Testis (tissue), 3 donors: ENCODE measurements around the gene BET1. TPM values are rescaled to one million over a fixed set of nuclear protein-coding genes. Genes with fewer than 3 reads are reported as not detected.

ENCODE experiments used
- DNase-seq: peaks from one replicate; pipeline ENCODE4 v3.0.0-alpha.2; 2019
- H3K27ac ChIP-seq, 2 donors: fragments of 200-600 bp; sonication (generic); one replicate each; pipeline ENCODE4 v1.5.1; 2019
- H3K27me3 ChIP-seq: fragments of 200-600 bp; sonication (generic); one replicate; pipeline ENCODE4 v1.5.1; 2019
- H3K36me3 ChIP-seq: fragments of 200-600 bp; sonication (generic); one replicate; pipeline ENCODE4 v1.5.1; 2017; ENCODE audit warnings: low read depth; ENCODE audit errors: missing control alignments
- H3K4me1 ChIP-seq: fragments of 200-600 bp; sonication (generic); one replicate; pipeline ENCODE4 v1.5.1; 2019
- H3K4me3 ChIP-seq, 2 donors: fragments of 200-600 bp; sonication (generic); one replicate each; pipeline ENCODE4 v1.5.1; 2017 to 2019
- H3K9me3 ChIP-seq: fragments of 200-600 bp; sonication (generic); one replicate; pipeline ENCODE4 v1.5.1; 2017
- POLR2A ChIP-seq: fragments of 450-650 bp; IDR thresholded peaks from one replicate; pipeline ENCODE4 v1.6.1; 2017; ENCODE audit warnings: antibody characterized with exemption, mild to moderate bottlenecking, moderate library complexity
- WGBS, 2 donors: methylation state at CpG; one replicate each; pipeline ENCODE4 v1.1.5; 2018; 5-methylcytosine and 5-hydroxymethylcytosine counted together
- intact Hi-C: fragments of 100-400 bp; cut with DNase I; formaldehyde crosslinking; loops from one replicate; pipeline ENCODE4 v1.15.1; 2023; ENCODE audit warnings: low total_unique reads
- polyA plus RNA-seq: library from polyadenylated mRNA; stranded (reverse); fragments of 350-450 nt; fragmentation: Illumina TruSeq; extraction: RNeasy Lipid Tissue Mini Kit (QIAGEN cat#74804); gene quantifications from one replicate; pipeline ENCODE4 v1.2.3, GENCODE V29; 2014; ENCODE audit warnings: low read depth, low replicate concordance; ENCODE audit not compliant: insufficient read depth
- total RNA-seq, 2 donors: library from RNA; depleted of rRNA; stranded (reverse); fragments of >200 nt; gene quantifications; one replicate each; pipeline ENCODE4 v1.2.3, GENCODE V29; 2016
- TF ChIP-seq, protein P1 (sequence below), 3 experiments: fragments of 450-650 bp in 2 of 3; fragments of 200-600 bp in 1 of 3; sonication (generic) in 1 of 3; IDR thresholded peaks; one replicate each; pipeline ENCODE4 v1.5.1; 2016 to 2019; ENCODE audit warnings: antibody characterized with exemption in 3 of 3, mild to moderate bottlenecking in 2 of 3, moderate library complexity in 1 of 3

BET1 gene
- total and polyA plus RNA-seq, 3 donors from 2014 or later = 19.4 to 28.3 (median 23.6) TPM

DNA sequence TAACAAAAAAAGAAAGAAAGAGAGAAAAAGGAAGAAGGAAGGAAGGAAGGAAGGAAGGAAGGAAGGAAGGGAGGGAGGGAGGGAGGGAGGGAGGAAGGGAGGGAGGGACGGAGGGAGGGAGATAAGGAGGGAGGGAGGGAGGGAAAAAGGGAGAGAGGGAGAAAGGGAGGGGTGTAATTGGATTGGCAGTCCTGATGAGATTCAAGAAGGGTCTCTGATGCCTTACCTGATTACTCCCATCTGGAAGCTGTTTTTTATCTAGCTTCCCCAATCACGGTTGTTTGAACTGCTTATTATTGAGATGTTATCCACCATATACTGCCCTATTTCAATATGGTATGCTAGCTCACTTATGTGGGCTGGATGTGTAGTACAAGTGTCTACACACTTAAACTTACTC is 55.3 kb downstream of the BET1 start:
- H3K9me3 ChIP-seq = no peaks in the 10 kb centered on the region
- H3K4me3 ChIP-seq = no peak overlapping the region
- TF ChIP-seq, protein P1, sequence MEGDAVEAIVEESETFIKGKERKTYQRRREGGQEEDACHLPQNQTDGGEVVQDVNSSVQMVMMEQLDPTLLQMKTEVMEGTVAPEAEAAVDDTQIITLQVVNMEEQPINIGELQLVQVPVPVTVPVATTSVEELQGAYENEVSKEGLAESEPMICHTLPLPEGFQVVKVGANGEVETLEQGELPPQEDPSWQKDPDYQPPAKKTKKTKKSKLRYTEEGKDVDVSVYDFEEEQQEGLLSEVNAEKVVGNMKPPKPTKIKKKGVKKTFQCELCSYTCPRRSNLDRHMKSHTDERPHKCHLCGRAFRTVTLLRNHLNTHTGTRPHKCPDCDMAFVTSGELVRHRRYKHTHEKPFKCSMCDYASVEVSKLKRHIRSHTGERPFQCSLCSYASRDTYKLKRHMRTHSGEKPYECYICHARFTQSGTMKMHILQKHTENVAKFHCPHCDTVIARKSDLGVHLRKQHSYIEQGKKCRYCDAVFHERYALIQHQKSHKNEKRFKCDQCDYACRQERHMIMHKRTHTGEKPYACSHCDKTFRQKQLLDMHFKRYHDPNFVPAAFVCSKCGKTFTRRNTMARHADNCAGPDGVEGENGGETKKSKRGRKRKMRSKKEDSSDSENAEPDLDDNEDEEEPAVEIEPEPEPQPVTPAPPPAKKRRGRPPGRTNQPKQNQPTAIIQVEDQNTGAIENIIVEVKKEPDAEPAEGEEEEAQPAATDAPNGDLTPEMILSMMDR (IDR thresholded peaks at IDR 0.05) = no peak
- TF ChIP-seq POLR2A = no peak
- H3K4me1 ChIP-seq = no peaks in the 10 kb centered on the region
- no peaks in the 10 kb centered on the region for H3K36me3 ChIP-seq
- 61 to 78% methylated on average over 2 of the region's 2 CpGs for WGBS, 2 donors
- H3K27me3 ChIP-seq = no peaks in the 10 kb centered on the region
- DNase-seq = no peak
- H3K27ac ChIP-seq = no peak overlapping the region
- intact Hi-C loops = no loop called here

DNA sequence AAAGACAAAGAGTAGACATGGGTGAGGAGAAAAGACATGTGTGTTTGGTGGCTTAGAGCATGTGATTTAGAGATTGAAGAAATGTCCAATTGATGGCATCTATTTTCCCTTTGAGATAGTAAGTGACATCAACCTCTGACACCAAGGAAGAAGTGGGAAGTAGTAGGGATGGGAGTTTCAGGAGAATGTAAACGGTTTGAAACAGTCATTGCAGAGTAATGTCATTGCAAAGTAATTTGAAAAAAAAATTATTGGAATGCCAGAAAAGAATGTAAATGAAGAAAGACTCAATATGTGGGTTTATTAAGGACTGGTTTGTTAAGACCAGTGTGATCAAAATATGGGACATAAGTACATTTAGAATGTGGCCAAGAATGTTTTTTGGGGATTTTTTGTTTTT is 56.0 kb downstream of the BET1 start:
- intact Hi-C loops = no loop called here
- H3K36me3 ChIP-seq = no peaks in the 10 kb centered on the region
- TF ChIP-seq, protein P1 (IDR thresholded peaks at IDR 0.05) = no peak
- no peak for TF ChIP-seq POLR2A
- WGBS, 2 donors = 63 to 94% methylated on average over 1 of the region's 1 CpG
- H3K4me1 ChIP-seq = no peaks in the 10 kb centered on the region
- H3K9me3 ChIP-seq = no peaks in the 10 kb centered on the region
- H3K27me3 ChIP-seq = no peaks in the 10 kb centered on the region
- no peak overlapping the region for H3K4me3 ChIP-seq
- DNase-seq = no peak
- H3K27ac ChIP-seq = no peak overlapping the region

DNA sequence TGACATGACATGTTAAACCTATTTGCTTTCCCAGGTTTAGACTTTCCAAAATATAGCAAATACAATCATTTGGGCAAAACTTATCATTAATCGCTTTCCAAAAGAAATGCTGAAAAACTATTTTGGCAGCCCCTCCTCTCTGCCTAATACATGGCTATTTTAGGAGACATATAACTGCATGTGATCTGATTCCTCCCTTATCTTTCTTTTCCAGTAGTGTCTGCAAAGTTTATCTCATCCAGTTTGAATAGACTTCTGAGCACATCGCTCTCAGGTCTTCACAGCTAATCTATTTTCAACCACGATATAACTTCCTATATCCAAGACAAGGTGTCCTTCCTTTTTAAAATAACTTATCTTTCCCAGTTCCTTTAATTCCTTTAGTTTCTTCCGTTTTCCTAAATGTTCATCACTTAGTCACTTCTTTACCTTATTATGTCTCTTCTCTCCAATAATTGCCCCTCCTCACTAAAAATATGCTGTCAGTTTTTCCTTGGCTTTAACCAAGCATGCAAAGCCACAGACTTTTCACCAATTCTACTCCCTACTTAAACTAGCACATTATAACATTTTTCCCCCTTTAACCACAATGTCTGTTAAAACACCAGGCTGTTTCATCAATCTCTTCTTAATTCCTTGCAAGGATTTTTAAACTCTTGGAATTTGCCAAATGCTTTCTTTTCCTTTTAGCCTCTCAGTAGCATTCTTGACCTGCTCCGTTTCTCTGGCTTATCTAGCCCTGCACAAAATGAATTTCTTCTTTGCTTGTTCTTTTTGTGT is 58.2 kb downstream of the BET1 start:
- TF ChIP-seq, protein P1 (IDR thresholded peaks at IDR 0.05) = no peak
- TF ChIP-seq POLR2A = no peak
- no peak for DNase-seq
- no peaks in the 10 kb centered on the region for H3K9me3 ChIP-seq
- WGBS, 2 donors = 53 to 64% methylated on average over 5 of the region's 5 CpGs
- H3K27me3 ChIP-seq = no peaks in the 10 kb centered on the region
- intact Hi-C loops = no loop called here
- no peaks in the 10 kb centered on the region for H3K4me1 ChIP-seq
- no peaks in the 10 kb centered on the region for H3K36me3 ChIP-seq
- no peak overlapping the region for H3K27ac ChIP-seq
- H3K4me3 ChIP-seq = no peak overlapping the region

DNA sequence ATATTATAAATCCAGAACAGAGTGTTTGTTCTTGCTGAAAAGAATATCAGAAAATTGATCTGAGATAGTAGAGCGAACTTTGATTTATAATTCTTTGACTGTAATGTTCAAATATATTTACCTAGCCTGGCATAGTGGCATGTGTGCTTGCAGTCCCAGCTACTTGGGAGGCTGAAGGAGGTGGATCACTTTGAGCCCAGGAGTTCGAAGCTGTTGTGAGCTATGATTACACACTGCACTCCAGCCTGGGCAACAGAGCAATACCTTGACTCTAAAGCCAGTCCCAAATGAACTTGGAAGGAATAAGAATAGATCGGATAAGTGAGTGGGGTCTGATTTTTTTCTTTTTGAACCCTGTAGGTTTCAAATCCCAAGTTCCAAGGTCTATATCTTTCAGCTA is 59.1 kb downstream of the BET1 start:
- TF ChIP-seq POLR2A = no peak
- TF ChIP-seq, protein P1 (IDR thresholded peaks at IDR 0.05) = no peak
- no peaks in the 10 kb centered on the region for H3K36me3 ChIP-seq
- no peaks in the 10 kb centered on the region for H3K4me1 ChIP-seq
- no peak overlapping the region for H3K27ac ChIP-seq
- 31 to 41% methylated on average over 3 of the region's 3 CpGs for WGBS, 2 donors
- intact Hi-C loops = no loop called here
- no peaks in the 10 kb centered on the region for H3K9me3 ChIP-seq
- no peak for DNase-seq
- H3K4me3 ChIP-seq = no peak overlapping the region
- no peaks in the 10 kb centered on the region for H3K27me3 ChIP-seq

DNA sequence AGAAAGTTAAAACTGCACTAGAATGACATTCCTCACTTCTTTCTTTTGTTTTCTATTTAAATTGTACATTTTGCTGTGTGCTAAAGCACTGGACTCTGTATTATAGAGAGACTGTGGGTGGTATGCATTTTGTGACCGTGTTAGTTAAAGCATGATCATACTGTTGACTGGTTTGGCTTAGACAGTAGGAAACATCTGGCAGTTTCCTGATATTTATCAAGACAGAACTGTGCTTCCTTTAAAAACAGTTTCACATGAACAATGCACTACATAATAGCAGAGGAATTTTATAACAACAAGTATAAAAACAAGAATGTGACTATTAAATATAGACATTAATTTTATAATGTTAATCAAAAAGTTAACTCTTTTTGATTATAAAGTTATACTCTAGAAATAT is 59.5 kb downstream of the BET1 start:
- no peak for DNase-seq
- intact Hi-C loops = no loop called here
- TF ChIP-seq, protein P1 (IDR thresholded peaks at IDR 0.05) = no peak
- no peak for TF ChIP-seq POLR2A
- Histone ChIP-seq H3K4me3 (no peak overlapping the region), H3K27me3 (no peaks in the 10 kb centered on the region), H3K27ac (peak overlapping the region in 1 of 2 donors; percentile 38), H3K36me3 (no peaks in the 10 kb centered on the region), H3K9me3 (no peaks in the 10 kb centered on the region), H3K4me1 (no peaks in the 10 kb centered on the region)
- 31 to 38% methylated on average over 1 of the region's 1 CpG for WGBS, 2 donors
